Heart left ventricle (tissue), 13 donors: ENCODE results near the gene XAGE1A.
"Not testable (repeated sequence)": the region's sequence is repeated elsewhere in the genome, so short reads cannot be mapped to it uniquely, and the experiment has no call there.

ENCODE experiments used
- POLR2A ChIP-seq, 2 donors: fragments of 450-650 bp; IDR thresholded peaks; one replicate each; pipeline ENCODE4 v1.6.1; 2017; ENCODE audit warnings: antibody characterized with exemption in 2 of 2, mild to moderate bottlenecking in 2 of 2, moderate library complexity in 2 of 2
- TF ChIP-seq, protein P1 (sequence below), 12 donors: fragments of 200-600 bp; sonication (generic) in 4 of 12; IDR thresholded peaks; one replicate each; pipeline versions ENCODE4 v1.5.0 to v1.8.0; 2018 to 2022; ENCODE audit warnings: antibody characterized with exemption in 12 of 12, mild to moderate bottlenecking in 5 of 12
- donor health status: ischemic (EF 13 %, LVEDD 7.1; RV severe dilation, severe dysfunction).
- donor health status: DM: no; HTN: yes; CAD: no.
- donor health status: DM: no; HTN: no; CAD: no.
- donor health status: ischemic (EF 25% LVEDD 6.9; RV normal size, moderate dysfunction).
- donor health status: ischemic (EF 25% LVEDD 5.7; RV mildly dilated, moderate dysfunction).
- donor health status: ischemic (EF 35%, LVEDD 5.7; RV mildly dilated, moderate dysfunction).
- donor health status: nonischemic (EF 11% LVEDD 7.7; RV severe dilation, severe dysfunction).
- donor health status: DM: yes; HTN: yes; CAD: no.
- donor health status: PGD.
- donor health status: ischemic (EF 29% LVEDD 5.4; RV normal size, mild dysfunction).
- donor health status: nonischemic (EF 23%, LVEDD 6.1; RV moderate dilation, normal function).

DNA sequence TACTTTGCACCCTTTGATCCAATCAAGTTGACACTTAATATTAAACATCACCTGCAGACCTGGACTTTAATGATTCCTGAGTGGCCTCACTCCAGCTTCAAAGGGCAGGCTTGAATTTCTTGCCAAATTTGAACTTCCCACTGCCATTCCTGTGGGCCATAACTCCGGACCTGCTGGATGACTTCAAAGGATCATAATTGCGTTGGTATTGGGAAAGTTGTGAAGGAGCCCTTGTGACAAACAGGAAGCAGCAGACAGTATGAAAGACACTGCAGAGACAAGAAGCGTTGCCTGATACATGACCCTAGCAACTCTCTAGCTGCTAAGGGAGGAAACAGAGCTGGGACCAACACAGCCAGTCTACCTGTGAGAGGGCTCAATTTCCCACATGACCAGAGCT, 43.6 kb upstream of the XAGE1A start:
- TF ChIP-seq POLR2A (IDR thresholded peaks at IDR 0.05) = not testable (repeated sequence)
- TF ChIP-seq, protein P1, sequence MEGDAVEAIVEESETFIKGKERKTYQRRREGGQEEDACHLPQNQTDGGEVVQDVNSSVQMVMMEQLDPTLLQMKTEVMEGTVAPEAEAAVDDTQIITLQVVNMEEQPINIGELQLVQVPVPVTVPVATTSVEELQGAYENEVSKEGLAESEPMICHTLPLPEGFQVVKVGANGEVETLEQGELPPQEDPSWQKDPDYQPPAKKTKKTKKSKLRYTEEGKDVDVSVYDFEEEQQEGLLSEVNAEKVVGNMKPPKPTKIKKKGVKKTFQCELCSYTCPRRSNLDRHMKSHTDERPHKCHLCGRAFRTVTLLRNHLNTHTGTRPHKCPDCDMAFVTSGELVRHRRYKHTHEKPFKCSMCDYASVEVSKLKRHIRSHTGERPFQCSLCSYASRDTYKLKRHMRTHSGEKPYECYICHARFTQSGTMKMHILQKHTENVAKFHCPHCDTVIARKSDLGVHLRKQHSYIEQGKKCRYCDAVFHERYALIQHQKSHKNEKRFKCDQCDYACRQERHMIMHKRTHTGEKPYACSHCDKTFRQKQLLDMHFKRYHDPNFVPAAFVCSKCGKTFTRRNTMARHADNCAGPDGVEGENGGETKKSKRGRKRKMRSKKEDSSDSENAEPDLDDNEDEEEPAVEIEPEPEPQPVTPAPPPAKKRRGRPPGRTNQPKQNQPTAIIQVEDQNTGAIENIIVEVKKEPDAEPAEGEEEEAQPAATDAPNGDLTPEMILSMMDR (IDR thresholded peaks at IDR 0.05) = not testable (repeated sequence)
